ENCODE data around the gene HNMT. TPM values are rescaled to one million over a fixed set of nuclear protein-coding genes. Genes with fewer than 3 reads are reported as not detected.
"Not testable (repeated sequence)": the region's sequence is repeated elsewhere in the genome, so short reads cannot be mapped to it uniquely, and the experiment has no call there.

Gene HNMT
- total RNA-seq, 4 donors from 2014 or later: 18.1 to 63.9 (median 31.5) TPM

- WGBS, 2 donors: 85 to 91% methylated on average over 6 of the region's 6 CpGs
- no peak for DNase-seq (ENCODE audit: low spot score in 2 of 2)
- Histone ChIP-seq H3K4me1 (peaks cover 0 to 3% (median under 1%) of the 10 kb centered on the region in 4 donors), H3K4me3 (no peak overlapping the region), H3K27me3 (no peaks in the 10 kb centered on the region), H3K27ac (no peak overlapping the region), H3K36me3 (peaks cover 0 to 8% (median 0%) of the 10 kb centered on the region in 3 donors), H3K9me3 (peaks cover 0 to 13% (median 2%) of the 10 kb centered on the region in 4 donors)
- TF ChIP-seq EP300 (IDR thresholded peaks at IDR 0.05): no peak
Measured at GRCh38 chr2:137992039-137992646, 27.9 kb downstream of the HNMT start.

- H3K36me3 ChIP-seq; H3K27ac ChIP-seq; H3K27me3 ChIP-seq; H3K4me1 ChIP-seq; DNase-seq (ENCODE audit: low spot score in 2 of 2); H3K4me3 ChIP-seq: not testable (repeated sequence)
- 92% methylated on average over 1 of the region's 1 CpG for WGBS, 2 donors
- H3K9me3 ChIP-seq: peaks cover 0 to 13% (median 2%) of the 10 kb centered on the region in 4 donors
Measured at GRCh38 chr2:137993715-137994476, 29.6 kb downstream of the HNMT start.

GRCh38 chr2:137995368-137995767, 31.1 kb downstream of the HNMT start:
- not testable (repeated sequence) for H3K27ac ChIP-seq, H3K4me3 ChIP-seq
- 90 to 92% methylated on average over 2 of the region's 2 CpGs for WGBS, 2 donors

GRCh38 chr2:137996158-137996557, 31.9 kb downstream of the HNMT start:
- not testable (repeated sequence) for H3K36me3 ChIP-seq; H3K27ac ChIP-seq; H3K4me1 ChIP-seq; H3K27me3 ChIP-seq; DNase-seq (ENCODE audit: low spot score in 2 of 2); H3K4me3 ChIP-seq
- H3K9me3 ChIP-seq: peaks cover 0 to 13% (median 2%) of the 10 kb centered on the region in 4 donors

More at GRCh38 chr2:137995368-137995767, 31.1 kb downstream of the HNMT start:
- H3K9me3 ChIP-seq: peaks cover 0 to 13% (median 2%) of the 10 kb centered on the region in 4 donors
- not testable (repeated sequence) for H3K4me1 ChIP-seq; DNase-seq (ENCODE audit: low spot score in 2 of 2); H3K36me3 ChIP-seq; H3K27me3 ChIP-seq

- peaks cover 0 to 5% (median 0%) of the 10 kb centered on the region in 3 donors for H3K36me3 ChIP-seq
- H3K4me1 ChIP-seq: no peaks in the 10 kb centered on the region
- no peaks in the 10 kb centered on the region for H3K27me3 ChIP-seq
- no peak for TF ChIP-seq POLR2A (IDR thresholded peaks at IDR 0.05)
- TF ChIP-seq CTCF (IDR thresholded peaks at IDR 0.05): no peak
- no peak for TF ChIP-seq EP300 (IDR thresholded peaks at IDR 0.05)
- DNase-seq (ENCODE audit: low spot score in 2 of 2): no peak
- no peak overlapping the region for H3K4me3 ChIP-seq
- 91 to 96% methylated on average over 4 of the region's 4 CpGs for WGBS, 2 donors
- H3K27ac ChIP-seq: no peak overlapping the region
- H3K9me3 ChIP-seq: peaks cover 0 to 10% (median 2%) of the 10 kb centered on the region in 4 donors
Measured at GRCh38 chr2:137997733-137998132, 33.5 kb downstream of the HNMT start.

- DNase-seq (ENCODE audit: low spot score in 2 of 2): no peak
- TF ChIP-seq CTCF (IDR thresholded peaks at IDR 0.05) (no peak), EP300 (IDR thresholded peaks at IDR 0.05) (no peak), POLR2A (IDR thresholded peaks at IDR 0.05) (no peak)
- H3K27me3 ChIP-seq: no peaks in the 10 kb centered on the region
- no peak overlapping the region for H3K4me3 ChIP-seq
- H3K27ac ChIP-seq: no peak overlapping the region
- H3K9me3 ChIP-seq: peaks cover 0 to 8% (median 2%) of the 10 kb centered on the region in 4 donors
- WGBS, 2 donors: 71 to 80% methylated on average over 1 of the region's 1 CpG
- peaks cover 0 to 6% (median 0%) of the 10 kb centered on the region in 3 donors for H3K36me3 ChIP-seq
- H3K4me1 ChIP-seq: no peaks in the 10 kb centered on the region
Measured at GRCh38 chr2:137998503-137998902, 34.2 kb downstream of the HNMT start.

GRCh38 chr2:137999273-137999672, 35.0 kb downstream of the HNMT start:
- H3K4me1 ChIP-seq: no peaks in the 10 kb centered on the region
- TF ChIP-seq EP300 (IDR thresholded peaks at IDR 0.05) (no peak), CTCF (IDR thresholded peaks at IDR 0.05) (no peak), POLR2A (IDR thresholded peaks at IDR 0.05) (no peak)
- H3K36me3 ChIP-seq: peaks cover 0 to 12% (median 0%) of the 10 kb centered on the region in 3 donors
- WGBS, 2 donors: 80 to 88% methylated on average over 1 of the region's 1 CpG
- H3K9me3 ChIP-seq: peaks cover 0 to 1% (median under 1%) of the 10 kb centered on the region in 4 donors
- no peaks in the 10 kb centered on the region for H3K27me3 ChIP-seq
- no peak overlapping the region for H3K27ac ChIP-seq
- no peak overlapping the region for H3K4me3 ChIP-seq
- DNase-seq (ENCODE audit: low spot score in 2 of 2): no peak

All from tibial nerve (tissue), 4 donors.